Hippocampal formation (tissue), 2 donors: ENCODE results near the gene NOSTRIN.
"Not testable (repeated sequence)": the region's sequence is repeated elsewhere in the genome, so short reads cannot be mapped to it uniquely, and the experiment has no call there.

Source experiments
- DNase-seq, 2 donors: peaks; one replicate each; lab custom pipeline; 2025; lab: John Stamatoyannopoulos, UW

NOSTRIN gene

GRCh38 chr2:168789776-168790175, 12.7 kb upstream of the NOSTRIN start:
- DNase-seq = no peak

DNA sequence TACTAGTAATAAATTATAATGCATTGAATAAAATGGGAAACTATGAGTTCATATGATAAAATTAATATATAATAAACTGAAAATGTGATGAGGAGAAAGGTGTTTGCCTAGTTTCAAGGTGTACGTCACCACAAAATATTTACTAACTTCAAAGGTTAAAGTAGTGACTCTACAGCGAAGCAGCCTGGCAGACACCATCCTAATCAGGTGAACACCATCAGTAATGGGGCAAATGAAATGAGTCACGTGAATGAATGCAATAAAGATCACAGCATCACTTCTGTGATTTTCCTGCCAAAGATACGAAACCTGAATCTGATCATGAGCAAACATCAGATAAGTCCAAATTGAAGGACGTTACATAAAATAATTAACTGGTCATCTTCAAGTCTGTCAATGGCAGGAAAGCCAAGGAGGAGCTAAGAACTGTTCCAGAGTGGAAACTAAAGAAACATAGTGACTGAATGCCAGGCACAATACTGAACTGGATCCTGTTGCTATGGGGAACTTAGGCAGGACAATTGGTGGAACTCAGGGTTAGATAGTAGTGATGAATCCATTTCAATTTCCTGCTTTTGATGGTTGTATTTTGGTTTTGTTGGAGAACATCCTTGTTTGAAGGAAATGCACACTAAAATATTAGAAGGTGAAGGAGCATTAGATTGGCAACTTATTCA, 12.1 kb upstream of the NOSTRIN start:
- no peak for DNase-seq

- DNase-seq = not testable (repeated sequence)
Measured at GRCh38 chr2:168791140-168791539, 11.3 kb upstream of the NOSTRIN start.

DNA sequence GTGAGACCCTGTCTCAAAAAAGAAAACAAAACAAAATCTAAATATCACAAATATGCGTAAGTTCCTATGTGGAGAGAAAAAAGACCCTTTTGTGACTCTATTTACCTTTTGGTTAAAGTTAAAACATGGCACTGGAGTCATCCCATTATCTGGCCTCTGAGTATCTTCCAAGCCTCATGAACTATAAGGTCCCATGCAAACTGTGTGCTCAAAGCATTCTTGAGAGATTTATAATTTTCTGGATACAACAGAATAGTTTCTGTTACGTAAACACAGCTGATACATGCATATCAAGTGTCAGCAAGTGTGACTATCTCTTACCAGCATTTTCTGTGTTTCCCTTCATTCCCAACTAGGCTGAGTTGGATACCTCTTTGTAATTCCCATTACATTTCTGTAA, 8.8 kb upstream of the NOSTRIN start:
- no peak for DNase-seq

- no peak for DNase-seq
Measured at GRCh38 chr2:168794968-168795367, 7.5 kb upstream of the NOSTRIN start.

GRCh38 chr2:168796090-168796577, 6.3 kb upstream of the NOSTRIN start:
- no peak for DNase-seq

DNA sequence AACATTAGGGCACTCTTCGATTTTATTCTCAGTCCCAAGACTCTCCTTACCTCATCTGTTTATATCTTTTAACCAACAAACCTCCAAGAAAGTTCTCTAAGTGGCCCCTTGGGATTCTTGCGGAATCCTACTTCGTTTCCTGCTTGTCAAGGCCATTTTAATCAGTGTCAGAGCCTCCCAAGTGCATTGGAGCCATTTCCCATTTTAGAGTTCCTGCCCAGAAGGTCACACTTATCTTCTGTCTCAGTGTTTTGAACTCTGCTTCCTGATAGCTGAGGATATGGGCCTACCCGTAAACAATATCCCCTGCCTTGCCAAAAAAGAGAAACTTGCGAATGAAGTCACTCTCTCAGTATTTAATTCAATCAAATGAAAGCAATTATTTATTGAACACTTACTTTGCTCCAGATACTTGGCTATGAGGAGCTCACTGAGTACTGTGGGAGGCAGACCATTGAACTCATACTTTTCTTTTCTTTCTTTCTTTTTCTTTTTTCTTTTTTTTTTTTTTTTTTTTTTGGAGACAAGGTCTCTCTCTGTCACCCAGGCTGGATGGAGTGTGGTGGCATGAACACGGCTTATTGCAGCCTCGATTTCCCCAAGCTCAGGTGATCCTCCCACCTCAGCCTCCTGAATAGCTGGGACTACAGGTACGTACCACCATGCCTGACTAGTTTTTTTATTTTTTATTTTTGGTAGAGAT, 5.7 kb upstream of the NOSTRIN start:
- DNase-seq = no peak

DNA sequence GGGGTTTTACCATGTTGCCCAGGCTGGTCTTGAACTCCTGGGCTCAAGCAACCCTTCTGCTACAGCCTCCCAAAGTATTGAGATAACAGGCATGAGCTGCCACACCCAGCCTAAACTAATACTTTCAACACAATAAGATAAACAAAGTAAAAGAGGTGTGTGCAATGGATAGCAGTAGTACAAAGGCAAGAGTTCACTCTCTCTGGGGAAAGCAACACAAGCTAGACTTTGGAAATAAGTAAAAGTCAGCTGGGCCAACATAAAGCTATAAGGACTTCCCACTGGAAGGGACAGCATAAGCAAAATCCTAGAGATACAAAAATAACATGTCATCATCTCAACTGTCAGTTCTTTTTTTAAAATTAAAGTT, 5.2 kb upstream of the NOSTRIN start:
- no peak for DNase-seq

DNA sequence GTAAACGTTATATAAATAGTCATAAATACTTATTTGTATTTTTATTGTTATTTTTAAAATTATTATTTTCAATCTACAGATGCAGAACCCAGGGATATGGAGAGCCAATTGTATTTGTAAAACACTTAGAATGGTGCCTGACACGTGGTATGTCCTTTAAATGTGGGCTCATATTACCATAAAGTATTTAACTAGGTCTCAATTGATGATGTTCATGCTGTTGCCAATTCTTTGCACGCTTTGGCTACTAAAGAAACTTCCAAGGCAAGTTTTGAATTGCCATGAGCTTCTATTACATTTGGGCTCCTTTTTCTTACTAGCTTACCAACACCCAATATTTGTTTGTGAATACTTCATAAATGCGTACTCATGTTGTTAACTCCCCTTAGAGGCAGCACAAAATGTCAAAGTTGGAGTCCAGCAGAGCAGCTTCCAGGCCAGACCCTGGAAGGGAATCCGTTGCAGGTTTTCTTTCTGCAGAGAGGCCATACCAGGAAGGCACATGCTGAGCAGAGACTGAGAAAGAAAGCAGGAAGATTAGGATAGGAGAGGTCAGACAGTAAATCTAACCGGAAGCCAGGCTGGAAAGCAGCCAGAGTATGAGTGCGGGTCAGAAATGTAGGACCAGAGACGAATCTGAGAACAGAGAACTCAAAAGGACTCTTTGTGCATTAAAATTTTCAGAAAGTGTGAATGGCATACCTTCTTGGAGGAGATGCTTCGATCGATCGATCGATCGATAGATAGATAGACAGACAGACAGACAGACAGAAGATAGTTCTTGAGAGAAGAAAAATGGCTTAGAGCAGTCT, 4.2 kb upstream of the NOSTRIN start:
- DNase-seq = no peak

GRCh38 chr2:168798888-168799410, 3.5 kb upstream of the NOSTRIN start:
- no peak for DNase-seq

DNA sequence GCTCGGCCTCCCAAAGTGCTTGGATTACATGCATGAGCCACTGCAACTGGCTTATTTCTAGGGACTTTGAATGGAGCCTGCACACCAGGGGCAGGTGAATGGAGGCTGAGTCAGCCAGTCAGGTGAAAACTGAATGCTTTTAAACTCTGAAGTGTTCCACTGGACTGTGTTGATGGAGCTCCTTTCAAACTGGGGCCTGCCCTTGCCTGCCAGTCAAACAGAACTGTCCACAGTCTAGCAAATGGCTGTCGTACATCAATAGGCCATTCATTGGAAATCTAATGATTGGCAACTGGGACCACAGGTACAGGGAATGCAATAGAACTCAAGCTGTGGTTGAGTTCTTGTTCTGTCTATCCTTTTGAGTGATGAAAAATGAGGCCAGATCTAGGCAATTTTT, 966 bp upstream of the NOSTRIN start:
- no peak for DNase-seq

- no peak for DNase-seq
Measured at GRCh38 chr2:168802859-168803725, 655 bp downstream of the NOSTRIN start.

- DNase-seq = no peak
Measured at GRCh38 chr2:168804214-168804613, 1.8 kb downstream of the NOSTRIN start.

DNA sequence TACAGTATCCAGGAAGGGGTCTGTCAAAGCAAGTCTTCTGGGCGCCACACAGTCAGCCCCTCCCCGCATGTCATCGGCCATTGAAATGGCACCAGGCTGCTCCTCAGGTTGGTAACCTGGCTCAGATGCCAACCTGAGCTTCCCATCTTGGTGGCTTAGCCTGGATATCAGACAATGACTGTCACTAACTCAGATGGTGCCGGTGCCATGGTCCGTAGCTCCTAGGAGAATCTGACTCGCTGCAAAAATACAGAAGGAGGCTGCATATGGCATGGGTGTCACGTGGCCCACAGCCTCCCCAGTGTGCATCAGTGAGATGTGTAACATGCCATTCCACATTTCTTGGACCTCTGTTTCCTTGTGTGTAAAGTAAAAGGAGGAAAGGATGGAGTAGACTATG, 3.2 kb downstream of the NOSTRIN start:
- no peak for DNase-seq

DNA sequence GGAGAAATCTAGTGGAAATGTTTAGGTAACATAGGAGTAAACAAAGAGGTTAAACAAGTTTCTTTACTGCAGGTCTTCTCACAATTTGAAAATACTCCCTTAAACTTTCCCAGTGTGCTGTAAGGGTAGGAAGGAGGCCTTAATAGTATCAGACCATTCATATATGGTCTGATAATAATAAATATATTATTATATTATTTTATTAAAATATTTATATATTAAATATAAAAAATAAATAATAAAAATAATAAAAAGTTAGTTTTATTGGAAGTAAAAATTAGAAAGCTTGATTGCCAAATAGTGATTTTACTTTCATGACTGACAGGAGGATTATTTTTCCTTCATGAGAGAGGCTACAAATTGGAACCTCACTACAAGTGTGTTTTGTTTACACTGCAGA, 7.1 kb downstream of the NOSTRIN start:
- DNase-seq = no peak

DNA sequence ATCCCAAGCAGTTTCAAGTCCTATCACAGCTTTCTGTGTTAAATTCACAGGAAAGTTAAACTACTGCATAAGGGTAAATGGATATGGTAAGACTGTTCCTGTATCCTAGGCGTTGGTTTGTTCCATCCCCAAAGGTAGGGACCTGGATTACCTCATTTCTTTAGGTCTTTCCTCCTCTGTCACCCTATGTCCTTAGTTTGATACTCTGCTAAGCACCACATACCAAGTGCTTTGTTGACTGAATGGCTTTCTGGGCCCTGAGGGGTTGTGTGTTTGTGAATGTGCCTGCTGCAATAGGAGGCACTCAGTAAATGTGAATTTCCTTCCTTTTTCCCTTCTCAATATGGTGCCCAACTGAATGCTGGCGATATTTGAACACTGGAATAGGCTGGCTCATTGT, 7.8 kb downstream of the NOSTRIN start:
- no peak for DNase-seq

- no peak for DNase-seq
Measured at GRCh38 chr2:168811696-168812095, 9.3 kb downstream of the NOSTRIN start.

- no peak for DNase-seq
Measured at GRCh38 chr2:168814046-168814445, 11.6 kb downstream of the NOSTRIN start.

DNA sequence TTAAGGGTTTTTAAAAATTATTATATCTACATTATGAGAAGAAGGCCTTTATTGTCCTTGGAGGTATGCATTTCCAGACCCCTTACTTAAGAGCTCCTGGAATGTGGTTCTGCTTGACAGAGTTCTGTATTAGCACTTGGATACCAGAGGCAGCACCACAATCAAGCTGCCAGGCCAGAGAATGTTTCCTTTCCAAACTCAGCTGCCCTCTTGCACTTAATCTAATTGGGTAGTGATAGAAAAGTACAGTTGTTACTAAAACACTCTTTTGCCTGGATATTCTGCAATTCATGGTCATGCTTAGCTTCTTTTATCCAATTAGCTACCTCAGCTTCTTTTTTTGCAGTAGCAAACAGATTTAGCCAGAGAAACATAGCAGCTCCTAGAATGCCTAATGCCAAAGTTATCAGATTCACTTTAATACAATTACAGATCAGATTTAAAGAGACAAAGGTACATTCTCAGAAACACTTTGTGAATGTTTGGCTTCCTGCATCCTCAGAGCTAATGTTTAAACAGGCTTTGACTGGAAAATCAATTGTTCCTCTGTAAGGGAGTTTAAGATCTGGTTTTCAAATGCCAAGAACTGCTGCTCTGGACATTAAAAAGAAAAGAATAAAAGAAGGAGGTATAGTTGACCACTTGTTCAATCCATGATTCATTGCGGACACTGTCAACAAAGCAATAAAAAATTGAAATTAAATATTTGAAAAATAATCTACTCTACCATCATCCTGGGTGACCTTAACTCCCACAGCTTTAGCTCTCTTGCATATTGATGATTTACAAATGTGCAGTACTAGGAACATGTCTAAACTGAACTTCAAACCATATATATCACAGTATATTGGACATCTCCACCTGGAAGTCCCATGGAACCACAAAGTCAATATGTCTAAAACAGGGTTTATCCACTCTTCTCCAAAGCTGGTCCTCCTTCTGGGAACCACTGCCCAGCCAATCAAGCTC, 12.8 kb downstream of the NOSTRIN start:
- no peak for DNase-seq

DNA sequence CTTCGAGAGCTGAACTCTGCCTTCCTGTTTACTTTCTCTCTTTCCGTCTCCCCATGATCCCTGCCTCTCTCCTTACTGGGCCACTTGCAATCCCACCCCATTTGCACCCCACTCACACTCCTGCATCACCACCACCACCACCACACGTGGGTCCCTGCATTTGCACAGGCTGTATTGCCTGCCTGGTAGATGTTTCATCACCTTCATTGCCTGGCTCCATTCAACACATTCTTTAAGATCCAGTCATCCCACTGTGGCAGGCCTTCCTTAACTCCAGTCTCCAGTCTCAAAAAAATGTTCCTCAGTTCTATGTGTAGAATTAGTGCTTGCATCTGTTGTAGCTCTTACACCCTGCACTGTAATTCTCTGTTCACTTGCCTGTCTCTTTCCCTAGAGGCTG, 13.9 kb downstream of the NOSTRIN start:
- DNase-seq = no peak
